Thyroid gland (tissue), 4 donors: ENCODE results near the gene RNF2. TPM values are rescaled to one million over a fixed set of nuclear protein-coding genes. Genes with fewer than 3 reads are reported as not detected.
A peak's percentile ranks its signal among the peaks of the same experiment; 100 is the strongest.

Experiments used
- DNase-seq, 2 donors: peaks; one replicate each; pipeline ENCODE4 v3.0.0-alpha.2; 2019
- H3K27ac ChIP-seq, 3 donors: fragments of 200-600 bp; sonication (generic); 1 replicate in 2 of 3; 2 replicates in 1 of 3; pipeline ENCODE4 v1.5.1; 2016 to 2019; ENCODE audit warnings: mild to moderate bottlenecking in 1 of 3, moderate library complexity in 1 of 3
- H3K27me3 ChIP-seq: fragments of 200-600 bp; sonication (generic); one replicate; pipeline ENCODE4 v1.5.1; 2019
- H3K36me3 ChIP-seq, 2 donors: fragments of 200-600 bp; sonication (generic); one replicate each; pipeline ENCODE4 v1.5.1; 2016 to 2019
- H3K4me1 ChIP-seq, 2 donors: fragments of 200-600 bp; sonication (generic); one replicate each; pipeline ENCODE4 v1.5.1; 2017 to 2019
- H3K4me3 ChIP-seq, 3 donors: fragments of 200-600 bp; sonication (generic); replicated peaks in 1 of 3; 1 replicate in 2 of 3; 2 replicates in 1 of 3; pipeline ENCODE4 v1.5.1; 2016; ENCODE audit warnings: mild to moderate bottlenecking in 1 of 3
- H3K9me3 ChIP-seq: fragments of 200-600 bp; sonication (generic); one replicate; pipeline ENCODE4 v1.5.1; 2017
- POLR2A ChIP-seq, 2 donors: fragments of 450-650 bp; IDR thresholded peaks; one replicate each; pipeline ENCODE4 v1.6.1; 2017; ENCODE audit warnings: antibody characterized with exemption in 2 of 2, mild to moderate bottlenecking in 2 of 2, moderate library complexity in 1 of 2
- WGBS, 2 donors: methylation state at CpG; one replicate each; pipeline ENCODE4 v1.1.5; 2017; 5-methylcytosine and 5-hydroxymethylcytosine counted together
- intact Hi-C: fragments of 100-400 bp; cut with DNase I; formaldehyde crosslinking; loops from one replicate; pipeline ENCODE4 v1.15.1; 2023
- total RNA-seq, 4 donors: library from RNA; depleted of rRNA; stranded (reverse); fragments of >200 nt; gene quantifications; one replicate each; pipeline ENCODE4 v1.2.3, GENCODE V29; 2016
- TF ChIP-seq, protein P1 (sequence below), 6 experiments: fragments of 200-600 bp in 3 of 6; fragments of 450-650 bp in 3 of 6; sonication (generic) in 3 of 6; IDR thresholded peaks; one replicate each; pipeline ENCODE4 v1.5.1; 2016 to 2019; ENCODE audit warnings: antibody characterized with exemption in 6 of 6, mild to moderate bottlenecking in 2 of 6, inconsistent platforms in 1 of 6, moderate library complexity in 1 of 6

RNF2 gene
- total RNA-seq, 4 donors from 2014 or later = 18.0 to 23.2 (median 20.8) TPM

DNA sequence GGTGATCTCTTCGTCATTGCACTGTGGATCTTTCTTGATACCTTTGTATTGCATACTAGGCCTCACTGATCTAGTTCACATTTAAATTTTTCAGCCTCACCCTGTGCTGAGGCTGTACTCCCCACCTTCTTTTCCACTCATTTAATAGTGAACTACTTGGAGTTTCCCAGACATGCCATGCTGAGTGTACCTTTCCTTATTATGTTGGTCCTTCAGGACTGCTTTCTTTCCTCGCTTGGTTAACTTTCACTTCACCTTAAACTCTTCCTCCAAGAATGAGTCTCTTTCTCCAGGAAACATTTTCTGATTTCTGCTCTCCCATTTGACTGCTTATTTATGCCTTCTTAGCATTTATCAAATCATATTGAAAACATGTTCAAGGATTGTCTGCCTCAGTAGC, 20.8 kb downstream of the RNF2 start:
- H3K9me3 ChIP-seq = no peaks in the 10 kb centered on the region

GRCh38 chr1:185068341-185068740, 23.0 kb downstream of the RNF2 start:
- peaks cover 8 to 12% of the 10 kb centered on the region in 2 donors for H3K4me1 ChIP-seq
- H3K9me3 ChIP-seq = no peaks in the 10 kb centered on the region
- intact Hi-C loops = no loop called here
- no peaks in the 10 kb centered on the region for H3K36me3 ChIP-seq
- DNase-seq = peak in 1 of 2 donors; percentile 14
- TF ChIP-seq, protein P1, sequence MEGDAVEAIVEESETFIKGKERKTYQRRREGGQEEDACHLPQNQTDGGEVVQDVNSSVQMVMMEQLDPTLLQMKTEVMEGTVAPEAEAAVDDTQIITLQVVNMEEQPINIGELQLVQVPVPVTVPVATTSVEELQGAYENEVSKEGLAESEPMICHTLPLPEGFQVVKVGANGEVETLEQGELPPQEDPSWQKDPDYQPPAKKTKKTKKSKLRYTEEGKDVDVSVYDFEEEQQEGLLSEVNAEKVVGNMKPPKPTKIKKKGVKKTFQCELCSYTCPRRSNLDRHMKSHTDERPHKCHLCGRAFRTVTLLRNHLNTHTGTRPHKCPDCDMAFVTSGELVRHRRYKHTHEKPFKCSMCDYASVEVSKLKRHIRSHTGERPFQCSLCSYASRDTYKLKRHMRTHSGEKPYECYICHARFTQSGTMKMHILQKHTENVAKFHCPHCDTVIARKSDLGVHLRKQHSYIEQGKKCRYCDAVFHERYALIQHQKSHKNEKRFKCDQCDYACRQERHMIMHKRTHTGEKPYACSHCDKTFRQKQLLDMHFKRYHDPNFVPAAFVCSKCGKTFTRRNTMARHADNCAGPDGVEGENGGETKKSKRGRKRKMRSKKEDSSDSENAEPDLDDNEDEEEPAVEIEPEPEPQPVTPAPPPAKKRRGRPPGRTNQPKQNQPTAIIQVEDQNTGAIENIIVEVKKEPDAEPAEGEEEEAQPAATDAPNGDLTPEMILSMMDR (IDR thresholded peaks at IDR 0.05) = no peak
- TF ChIP-seq POLR2A (IDR thresholded peaks at IDR 0.05) = no peak
- no peak overlapping the region for H3K4me3 ChIP-seq
- no peak overlapping the region for H3K27ac ChIP-seq
- H3K27me3 ChIP-seq = no peaks in the 10 kb centered on the region

More for the DNA sequence above, 20.8 kb downstream of the RNF2 start:
- no peak overlapping the region for H3K4me3 ChIP-seq
- no peak for DNase-seq
- TF ChIP-seq, protein P1 (IDR thresholded peaks at IDR 0.05) = no peak
- TF ChIP-seq POLR2A (IDR thresholded peaks at IDR 0.05) = no peak
- H3K27me3 ChIP-seq = no peaks in the 10 kb centered on the region
- intact Hi-C loops = no loop called here
- peaks cover 8 to 12% of the 10 kb centered on the region in 2 donors for H3K4me1 ChIP-seq
- H3K27ac ChIP-seq = no peak overlapping the region
- WGBS, 2 donors = 72 to 78% methylated on average over 2 of the region's 2 CpGs
- no peaks in the 10 kb centered on the region for H3K36me3 ChIP-seq

DNA sequence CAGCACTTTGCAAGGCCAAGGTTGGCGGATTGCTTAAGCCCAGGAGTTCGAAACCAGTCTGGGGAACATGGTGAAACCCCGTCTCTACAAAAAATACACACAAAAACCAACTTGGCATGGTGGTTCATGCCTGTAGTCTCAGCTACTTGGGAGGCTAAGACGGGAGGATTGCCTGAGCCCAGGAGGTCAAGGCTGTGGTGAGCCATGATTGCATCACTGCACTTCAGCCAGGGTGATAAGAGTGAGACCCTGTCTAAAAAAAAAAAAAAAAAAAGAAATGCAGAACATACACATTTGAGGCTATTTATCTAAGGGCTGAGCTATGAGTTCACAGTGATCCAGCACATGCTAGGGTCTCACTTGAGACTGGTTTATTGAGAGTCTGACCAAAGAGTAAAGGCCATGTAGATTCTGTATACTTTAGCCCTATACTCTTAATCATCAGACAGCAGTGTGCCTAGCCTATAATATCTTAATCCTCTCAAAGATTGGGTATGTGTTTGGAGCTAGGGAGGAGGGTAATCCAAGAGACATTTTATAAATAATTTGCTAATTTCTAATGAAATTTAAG, 23.9 kb downstream of the RNF2 start:
- H3K27me3 ChIP-seq = no peaks in the 10 kb centered on the region
- peaks cover 8 to 12% of the 10 kb centered on the region in 2 donors for H3K4me1 ChIP-seq
- H3K27ac ChIP-seq = no peak overlapping the region
- H3K9me3 ChIP-seq = no peaks in the 10 kb centered on the region
- H3K36me3 ChIP-seq = no peaks in the 10 kb centered on the region
- no peak for DNase-seq
- intact Hi-C loops = no loop called here
- H3K4me3 ChIP-seq = no peak overlapping the region
- 94 to 97% methylated on average over 4 of the region's 4 CpGs for WGBS, 2 donors
- no peak for TF ChIP-seq POLR2A (IDR thresholded peaks at IDR 0.05)
- TF ChIP-seq, protein P1 (IDR thresholded peaks at IDR 0.05) = no peak

- intact Hi-C loops = no loop called here
- Histone ChIP-seq H3K27me3 (no peaks in the 10 kb centered on the region), H3K4me3 (no peak overlapping the region), H3K36me3 (no peaks in the 10 kb centered on the region), H3K27ac (no peak overlapping the region), H3K4me1 (peaks cover 8 to 12% of the 10 kb centered on the region in 2 donors), H3K9me3 (no peaks in the 10 kb centered on the region)
- no peak for DNase-seq
- TF ChIP-seq, protein P1 (IDR thresholded peaks at IDR 0.05) = no peak
- no peak for TF ChIP-seq POLR2A (IDR thresholded peaks at IDR 0.05)
Measured at GRCh38 chr1:185070051-185070450, 24.7 kb downstream of the RNF2 start.

DNA sequence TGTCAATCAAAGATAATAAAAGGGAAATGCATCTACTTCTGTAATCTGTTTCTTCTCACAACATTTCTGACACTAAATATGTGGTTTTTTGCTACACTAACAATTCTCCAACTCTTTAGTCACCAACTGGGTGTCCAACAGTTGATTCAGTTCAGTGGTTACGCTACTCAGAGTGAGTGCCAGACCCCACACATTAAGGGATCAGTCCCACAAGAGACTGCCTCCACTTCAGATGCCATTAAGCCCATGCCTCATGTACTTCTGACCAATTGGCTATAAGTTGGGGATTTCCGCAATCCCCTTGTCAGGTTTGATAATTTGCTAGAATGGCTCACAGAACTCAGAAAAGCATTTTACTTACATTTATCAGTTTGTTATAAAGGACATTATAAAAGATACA, 28.4 kb downstream of the RNF2 start:
- whole genome bisulfite sequencing, 2 donors = 94 to 97% methylated on average over 2 of the region's 2 CpGs
- no peak for DNase-seq

More for the DNA sequence above, 28.4 kb downstream of the RNF2 start:
- no peak overlapping the region for H3K27ac ChIP-seq
- H3K4me3 ChIP-seq = no peak overlapping the region
- H3K9me3 ChIP-seq = no peaks in the 10 kb centered on the region
- intact Hi-C loops = no loop called here
- H3K4me1 ChIP-seq = no peaks in the 10 kb centered on the region
- TF ChIP-seq, protein P1 (IDR thresholded peaks at IDR 0.05) = no peak
- TF ChIP-seq POLR2A (IDR thresholded peaks at IDR 0.05) = no peak
- H3K27me3 ChIP-seq = no peaks in the 10 kb centered on the region
- H3K36me3 ChIP-seq = no peaks in the 10 kb centered on the region
